Epithelial cell of proximal tubule (primary cell): ENCODE measurements around the gene PPP1CA. TPM values are rescaled to one million over a fixed set of nuclear protein-coding genes. Genes with fewer than 3 reads are reported as not detected.
A peak's percentile ranks its signal among the peaks of the same experiment; 100 is the strongest.

Experiments used
- DNase-seq: peaks from one replicate; pipeline ENCODE4 v3.0.0-alpha.2; 2011; ENCODE audit warnings: low read depth
- H3K4me3 ChIP-seq: 2 replicates; pipeline ENCODE4 v1.5.1; 2011; ENCODE audit warnings: low read depth, mild to moderate bottlenecking, low read length
- CTCF ChIP-seq: conservative IDR thresholded peaks from 2 replicates; pipeline ENCODE4 v1.5.1; 2012; ENCODE audit warnings: low read depth, mild to moderate bottlenecking, low read length
- total RNA-seq: library from RNA; depleted of rRNA; stranded (reverse); fragments of >200 nt; gene quantifications from 2 replicates; pipeline ENCODE4 v1.2.3, GENCODE V29; 2015

Gene PPP1CA
- total RNA-seq, 1 donor from 2014 or later = 359 TPM

- no peak for TF ChIP-seq CTCF
Observed at GRCh38 chr11:67364783-67365722, 36.6 kb downstream of the PPP1CA start.

DNA sequence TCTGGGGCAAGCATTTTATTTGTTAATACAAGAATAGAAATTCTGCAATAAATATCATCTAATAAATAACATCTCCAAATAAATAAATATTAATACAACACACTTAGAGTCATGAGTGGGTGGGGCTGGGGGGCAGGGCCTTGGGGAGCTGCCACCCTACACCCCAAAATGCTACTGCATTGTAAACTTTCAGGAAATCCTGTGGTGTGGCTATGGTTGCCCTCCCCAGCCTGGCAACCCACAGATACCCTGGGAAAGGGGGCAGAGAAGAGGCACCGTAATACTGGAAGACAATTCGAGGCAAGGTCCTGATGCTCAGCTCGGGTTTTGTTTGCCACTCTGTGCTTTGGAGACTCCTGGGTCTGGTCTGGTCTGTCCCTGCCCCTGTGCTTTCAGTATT lies 37.5 kb downstream of the PPP1CA start:
- H3K4me3 ChIP-seq = no peak overlapping the region
- TF ChIP-seq CTCF = no peak
- no peak for DNase-seq

More at GRCh38 chr11:67364783-67365722, 36.6 kb downstream of the PPP1CA start:
- no peak for DNase-seq
- H3K4me3 ChIP-seq = no peak overlapping the region

- no peak overlapping the region for H3K4me3 ChIP-seq
- peak; percentile 58 for DNase-seq
- TF ChIP-seq CTCF = no peak
Observed at GRCh38 chr11:67357831-67358670, 43.6 kb downstream of the PPP1CA start.

DNA sequence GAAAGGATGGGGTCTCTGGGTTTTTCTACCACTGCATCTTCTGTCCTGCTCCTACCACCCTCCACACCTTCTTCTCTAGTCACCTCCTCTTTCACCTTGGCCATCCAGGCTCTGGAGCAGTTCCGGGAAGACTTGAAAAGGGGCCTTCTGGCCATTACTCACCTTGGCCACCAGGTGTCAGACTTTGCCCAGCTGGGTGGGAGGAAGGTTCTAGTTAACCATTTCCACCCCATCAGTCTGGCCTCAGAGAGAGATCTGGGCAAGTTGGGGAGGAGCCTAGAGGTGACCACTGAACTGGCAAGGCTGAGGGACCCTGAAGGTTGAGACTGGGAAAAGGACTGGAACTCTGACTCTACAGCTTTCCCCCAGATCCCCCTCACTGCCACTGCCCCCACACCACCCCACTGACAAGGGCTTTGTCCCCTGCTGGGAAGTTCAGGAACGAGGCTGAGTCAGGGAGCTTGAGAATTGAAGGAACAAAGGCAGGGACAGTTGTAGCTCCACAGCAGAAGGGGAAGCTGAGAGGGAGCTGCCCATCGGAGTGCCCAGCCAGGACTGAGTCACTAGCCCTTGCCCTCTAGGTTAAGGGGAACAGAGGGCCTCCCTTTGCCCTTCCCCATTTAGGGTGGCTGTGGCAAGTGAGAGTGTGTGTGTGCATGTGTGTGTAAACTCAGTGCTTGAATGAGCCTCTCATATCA lies 44.6 kb downstream of the PPP1CA start:
- DNase-seq = no peak
- peak overlapping the region; percentile 19 for H3K4me3 ChIP-seq
- peak; percentile 98 for TF ChIP-seq CTCF

- no peak for TF ChIP-seq CTCF
- DNase-seq = no peak
- H3K4me3 ChIP-seq = peak overlapping the region; percentile 19
Observed at GRCh38 chr11:67356387-67356863, 45.2 kb downstream of the PPP1CA start.

DNA sequence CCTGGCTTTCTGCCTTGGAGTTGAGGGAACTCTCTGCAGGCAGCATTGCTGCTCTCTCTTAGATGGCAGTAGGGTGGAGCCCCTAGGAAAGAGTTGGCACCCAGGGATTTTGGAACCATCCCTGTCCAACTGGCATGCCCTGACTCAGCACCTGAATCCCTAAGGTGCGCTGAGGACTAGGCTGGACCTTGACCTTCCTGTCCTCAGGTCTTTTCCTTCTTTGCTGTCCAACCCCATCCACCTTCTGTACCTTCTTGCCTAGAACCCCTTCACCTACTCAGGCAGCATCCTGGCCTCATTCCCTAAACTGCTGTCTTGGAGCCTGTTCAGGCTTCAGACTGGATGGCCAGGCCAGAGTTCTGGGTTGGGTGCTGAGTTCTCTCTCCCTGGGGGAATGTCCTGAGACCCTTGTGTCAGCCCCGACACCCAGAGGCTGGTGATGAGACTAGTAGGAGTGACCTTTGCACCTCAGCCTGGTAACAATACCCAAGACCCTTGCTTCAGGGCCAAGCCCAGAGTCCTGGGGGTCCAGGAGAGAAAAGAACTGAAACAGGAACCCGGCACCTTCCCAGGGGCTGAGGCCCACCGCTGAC lies 45.8 kb downstream of the PPP1CA start:
- no peak for TF ChIP-seq CTCF
- no peak for DNase-seq
- H3K4me3 ChIP-seq = peak overlapping the region; percentile 19
